ENCODE measurements around the gene RAB27B. TPM values are rescaled to one million over a fixed set of nuclear protein-coding genes. Genes with fewer than 3 reads are reported as not detected.
"Not testable (repeated sequence)": the region's sequence is repeated elsewhere in the genome, so short reads cannot be mapped to it uniquely, and the experiment has no call there.

The RAB27B gene
- total RNA-seq, 1 donor from 2014 or later, result 0.64 TPM

- POLR2A ChIA-PET, result no interaction called here
- Mint-ChIP-seq H3K27me3 (no peaks in the 10 kb centered on the region), H3K9me3 (no peaks in the 10 kb centered on the region), H3K4me1 (peaks cover 8% of the 10 kb centered on the region), H3K4me3 (no peak overlapping the region), H3K27ac (no peak overlapping the region), H3K36me3 (ENCODE audit: low read depth) (no peaks in the 10 kb centered on the region)
- ATAC-seq (ENCODE audit: low read depth), result no peak
- CTCF ChIA-PET, result no interaction called here
- no peak for DNase-seq
- intact Hi-C loops (cut with micrococcal nuclease), result no loop called here
- no peak for TF ChIP-seq CTCF (IDR thresholded peaks at IDR 0.05)
These were observed 22.5 kb upstream of the RAB27B start for GRCh38 chr18:54805571-54806334.

DNA sequence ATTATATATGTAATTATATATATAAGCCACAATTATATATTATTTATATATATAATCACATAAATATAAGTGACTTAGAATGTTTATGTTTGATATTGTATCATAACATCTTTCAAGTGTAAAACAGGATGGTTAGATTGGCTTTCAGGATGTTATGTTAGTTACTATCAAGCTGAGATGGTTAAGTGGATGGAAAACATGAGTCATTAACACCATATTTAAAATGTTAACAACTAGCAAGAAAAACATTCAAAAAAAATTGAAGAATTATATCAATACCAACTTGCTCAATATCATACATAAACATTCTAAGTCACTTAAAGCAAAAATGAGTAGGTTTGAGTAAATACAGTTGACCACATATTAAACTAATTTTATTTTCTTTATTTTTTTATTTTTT is 21.8 kb upstream of the RAB27B start:
- CTCF ChIA-PET, result no interaction called here
- Mint-ChIP-seq H3K36me3 (ENCODE audit: low read depth) (no peaks in the 10 kb centered on the region), H3K27me3 (peaks cover 3% of the 10 kb centered on the region), H3K4me3 (no peak overlapping the region), H3K27ac (no peak overlapping the region), H3K4me1 (peaks cover 8% of the 10 kb centered on the region), H3K9me3 (no peaks in the 10 kb centered on the region)
- TF ChIP-seq CTCF (IDR thresholded peaks at IDR 0.05), result no peak
- ATAC-seq (ENCODE audit: low read depth), result no peak
- POLR2A ChIA-PET, result no interaction called here
- intact Hi-C loops (cut with micrococcal nuclease), result no loop called here
- DNase-seq, result no peak

GRCh38 chr18:54807303-54807702 is 21.0 kb upstream of the RAB27B start:
- Mint-ChIP-seq H3K27me3 (peaks cover 3% of the 10 kb centered on the region), H3K4me3 (no peak overlapping the region), H3K9me3 (no peaks in the 10 kb centered on the region), H3K4me1 (peaks cover 8% of the 10 kb centered on the region), H3K36me3 (ENCODE audit: low read depth) (no peaks in the 10 kb centered on the region), H3K27ac (no peak overlapping the region)
- ATAC-seq (ENCODE audit: low read depth) (no peak), DNase-seq (no peak)
- ChIA-PET POLR2A (no interaction called here), CTCF (no interaction called here)
- TF ChIP-seq CTCF (IDR thresholded peaks at IDR 0.05), result no peak
- intact Hi-C loops (cut with micrococcal nuclease), result no loop called here

DNA sequence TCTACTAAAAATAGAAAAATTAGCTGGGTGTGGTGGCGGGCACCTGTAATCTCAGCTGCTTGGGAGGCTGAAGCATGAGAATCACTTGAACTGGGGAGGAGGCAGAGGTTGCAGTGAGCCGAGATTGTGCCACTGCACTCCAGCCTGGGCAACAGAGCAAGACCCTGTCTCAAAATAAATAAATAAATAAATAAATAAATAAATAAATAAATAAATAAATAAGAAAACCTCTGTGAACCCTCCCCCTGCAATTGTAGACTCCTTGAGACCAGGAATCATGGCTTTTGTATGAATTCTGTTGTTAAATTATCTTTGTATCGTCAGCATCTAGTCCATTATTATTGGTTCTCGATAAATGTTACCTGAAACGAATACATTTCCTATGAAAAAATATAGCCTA is 17.6 kb upstream of the RAB27B start:
- H3K9me3 Mint-ChIP-seq; H3K27me3 Mint-ChIP-seq; H3K4me3 Mint-ChIP-seq; intact Hi-C loops (cut with micrococcal nuclease); CTCF ChIA-PET; H3K36me3 Mint-ChIP-seq (ENCODE audit: low read depth); DNase-seq; ATAC-seq (ENCODE audit: low read depth); H3K27ac Mint-ChIP-seq; H3K4me1 Mint-ChIP-seq; POLR2A ChIA-PET: not testable (repeated sequence)

GRCh38 chr18:54812885-54813284 is 15.4 kb upstream of the RAB27B start:
- no peaks in the 10 kb centered on the region for H3K4me1 Mint-ChIP-seq
- peaks cover 10% of the 10 kb centered on the region for H3K27me3 Mint-ChIP-seq
- H3K36me3 Mint-ChIP-seq (ENCODE audit: low read depth), result no peaks in the 10 kb centered on the region
- TF ChIP-seq CTCF (IDR thresholded peaks at IDR 0.05), result no peak
- no peak overlapping the region for H3K27ac Mint-ChIP-seq
- no peaks in the 10 kb centered on the region for H3K9me3 Mint-ChIP-seq
- ATAC-seq (ENCODE audit: low read depth), result no peak
- no peak overlapping the region for H3K4me3 Mint-ChIP-seq
- ChIA-PET POLR2A (no interaction called here), CTCF (no interaction called here)
- intact Hi-C loops (cut with micrococcal nuclease), result no loop called here
- no peak for DNase-seq

DNA sequence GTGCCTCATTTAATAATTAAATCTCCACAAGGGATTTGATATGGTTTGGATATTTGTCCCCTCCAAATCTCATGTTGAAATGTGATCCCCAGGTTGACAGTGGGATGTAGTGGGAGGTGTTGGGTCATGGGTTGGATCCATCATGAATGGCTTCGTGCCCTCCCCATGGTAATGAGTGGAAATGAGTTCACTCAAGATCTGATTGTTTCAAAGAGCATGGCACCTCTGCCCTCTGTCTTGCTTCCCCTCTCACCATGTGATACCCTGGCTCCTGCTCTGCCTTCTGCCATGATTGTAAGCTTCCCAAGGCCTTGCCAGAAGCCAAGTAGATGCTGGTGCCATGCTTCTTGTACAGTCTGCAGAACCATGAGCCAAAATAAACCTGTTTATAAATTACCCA is 15.0 kb upstream of the RAB27B start:
- no peak overlapping the region for H3K4me3 Mint-ChIP-seq
- no peaks in the 10 kb centered on the region for H3K36me3 Mint-ChIP-seq (ENCODE audit: low read depth)
- no peak for TF ChIP-seq CTCF (IDR thresholded peaks at IDR 0.05)
- H3K27me3 Mint-ChIP-seq, result peaks cover 10% of the 10 kb centered on the region
- intact Hi-C loops (cut with micrococcal nuclease), result no loop called here
- H3K4me1 Mint-ChIP-seq, result no peaks in the 10 kb centered on the region
- no peak overlapping the region for H3K27ac Mint-ChIP-seq
- DNase-seq, result no peak
- ATAC-seq (ENCODE audit: low read depth), result no peak
- ChIA-PET CTCF (no interaction called here), POLR2A (no interaction called here)
- no peaks in the 10 kb centered on the region for H3K9me3 Mint-ChIP-seq
